OCI-LY3 (cell line): ENCODE measurements around the gene GALR3.

ENCODE experiments used
- H2AFZ ChIP-seq: fragments of 200-600, 300-600 bp; shearing (Covaris generic); 2 replicates; pipeline ENCODE4 v1.6.0; 2014; ENCODE audit warnings: antibody characterized with exemption, low read depth, low read length
- H3K27ac ChIP-seq: fragments of 200-600, 300-600 bp; sonication (generic); 2 replicates; pipeline ENCODE4 v1.5.1; 2014; ENCODE audit warnings: mild to moderate bottlenecking, low read length, moderate library complexity, mixed read lengths
- H3K27me3 ChIP-seq: fragments of 200-600, 300-600 bp; sonication (generic); 2 replicates; pipeline ENCODE4 v1.6.1; 2014; ENCODE audit warnings: low read depth, low read length, mixed read lengths
- H3K36me3 ChIP-seq: fragments of 200-600, 300-600 bp; sonication (generic); replicated peaks from 2 replicates; pipeline ENCODE3; 2014; ENCODE audit warnings: low read depth, low read length, mixed read lengths
- H3K4me1 ChIP-seq: fragments of 300-600, 200-600 bp; sonication (generic); 2 replicates; pipeline ENCODE4 v1.6.1; 2014; ENCODE audit warnings: low read length, mixed read lengths
- H3K4me2 ChIP-seq: fragments of 200-600, 300-600 bp; sonication (generic); 2 replicates; pipeline ENCODE4 v1.6.1; 2014; ENCODE audit warnings: low read length, mixed read lengths
- H3K4me3 ChIP-seq: fragments of 300-600, 200-600 bp; sonication (generic); 2 replicates; pipeline ENCODE4 v1.5.1; 2014; ENCODE audit warnings: antibody characterized with exemption, mild to moderate bottlenecking, low read length, moderate library complexity
- H3K79me2 ChIP-seq: fragments of 300-600, 200-600 bp; shearing (Covaris generic); 2 replicates; pipeline ENCODE4 v1.6.1; 2014; ENCODE audit warnings: mild to moderate bottlenecking, low read length, mixed read lengths
- H3K9ac ChIP-seq: fragments of 300-600, 200-600 bp; shearing (Covaris generic); 2 replicates; pipeline ENCODE4 v1.6.0; 2014; ENCODE audit warnings: mild to moderate bottlenecking, low read length, moderate library complexity
- H3K9me3 ChIP-seq: fragments of 200-600, 300-600 bp; shearing (Covaris generic); 2 replicates; pipeline ENCODE4 v1.6.1; 2014; ENCODE audit warnings: low read length, mixed read lengths; ENCODE audit not compliant: insufficient read depth
- H4K20me1 ChIP-seq: fragments of 200-600, 300-600 bp; sonication (generic); 2 replicates; pipeline ENCODE4 v1.6.1; 2016; ENCODE audit warnings: low read length, mixed read lengths; ENCODE audit not compliant: insufficient read depth
- CTCF ChIP-seq: fragments of 200-600, 300-600 bp; sonication (generic); IDR thresholded peaks from 2 replicates; pipeline ENCODE4 v1.5.1; 2014; ENCODE audit warnings: antibody characterized with exemption, low read length, low read depth
- EZH2phosphoT487 ChIP-seq: fragments of 200-600 bp; shearing (Covaris generic); IDR thresholded peaks from 2 replicates; pipeline ENCODE4 v1.6.1; 2018; ENCODE audit warnings: antibody characterized with exemption, mixed run types, low read depth

Gene GALR3

GRCh38 chr22:37832022-37832857 lies 9.1 kb downstream of the GALR3 start:
- Histone ChIP-seq H3K9me3 (no peaks in the 10 kb centered on the region), H3K4me2 (no peak overlapping the region), H4K20me1 (no peaks in the 10 kb centered on the region), H3K4me1 (no peaks in the 10 kb centered on the region), H3K79me2 (no peaks in the 10 kb centered on the region), H3K36me3 (peaks cover 39% of the 10 kb centered on the region), H3K9ac (no peak overlapping the region), H2AFZ (no peak overlapping the region), H3K4me3 (no peak overlapping the region), H3K27ac (no peak overlapping the region), H3K27me3 (no peaks in the 10 kb centered on the region)
- TF ChIP-seq EZH2phosphoT487 (no peak), CTCF (no peak)

- H2AFZ ChIP-seq, result no peak overlapping the region
- 0 out of 2 replicates have a peak, but pooled peaks cover 3% of the 10 kb centered on the region for H4K20me1 ChIP-seq
- H3K79me2 ChIP-seq, result peaks cover 32% of the 10 kb centered on the region
- H3K27me3 ChIP-seq, result no peaks in the 10 kb centered on the region
- H3K9ac ChIP-seq, result no peak overlapping the region
- peaks cover 8% of the 10 kb centered on the region for H3K4me1 ChIP-seq
- peak overlapping the region; percentile 67; the same call in 1 of the 2 replicates for H3K4me2 ChIP-seq
- no peak overlapping the region for H3K27ac ChIP-seq
- H3K9me3 ChIP-seq, result peaks cover 8% of the 10 kb centered on the region
- H3K4me3 ChIP-seq, result no peak overlapping the region
- TF ChIP-seq CTCF, result no peak
- TF ChIP-seq EZH2phosphoT487, result no peak
- H3K36me3 ChIP-seq, result peaks cover 26% of the 10 kb centered on the region
These were observed 19.0 kb downstream of the GALR3 start for GRCh38 chr22:37842015-37842793.

- H3K27me3 ChIP-seq, result no peaks in the 10 kb centered on the region
- peaks cover 24% of the 10 kb centered on the region for H3K36me3 ChIP-seq
- peak overlapping the region; percentile 67 for H3K4me2 ChIP-seq
- H3K4me3 ChIP-seq, result peak overlapping the region; percentile 78
- H3K79me2 ChIP-seq, result peaks cover 43% of the 10 kb centered on the region
- peak overlapping the region; percentile 72 for H3K9ac ChIP-seq
- H4K20me1 ChIP-seq, result 0 out of 2 replicates have a peak, but pooled peaks cover 3% of the 10 kb centered on the region
- H3K27ac ChIP-seq, result peak overlapping the region; percentile 75
- H3K9me3 ChIP-seq, result peaks cover 8% of the 10 kb centered on the region
- 0 out of 2 replicates have a peak overlapping the region, but pooled peaks have one; percentile 10 for H2AFZ ChIP-seq
- H3K4me1 ChIP-seq, result peaks cover 15% of the 10 kb centered on the region
- no peak for TF ChIP-seq CTCF
- no peak for TF ChIP-seq EZH2phosphoT487
These were observed 20.5 kb downstream of the GALR3 start for GRCh38 chr22:37843741-37844089.

- H3K79me2 ChIP-seq, result peaks cover 52% of the 10 kb centered on the region
- H3K4me2 ChIP-seq, result peak overlapping the region; percentile 66
- peak overlapping the region; percentile 19; the same call in 1 of the 2 replicates for H3K9ac ChIP-seq
- TF ChIP-seq EZH2phosphoT487 (no peak), CTCF (no peak)
- no peaks in the 10 kb centered on the region for H3K27me3 ChIP-seq
- H2AFZ ChIP-seq, result no peak overlapping the region
- peaks cover 8% of the 10 kb centered on the region for H3K9me3 ChIP-seq
- 0 out of 2 replicates have a peak, but pooled peaks cover 6% of the 10 kb centered on the region for H4K20me1 ChIP-seq
- H3K4me3 ChIP-seq, result peak overlapping the region; percentile 78
- peaks cover 16% of the 10 kb centered on the region for H3K4me1 ChIP-seq
- peak overlapping the region; percentile 75 for H3K27ac ChIP-seq
- peaks cover 19% of the 10 kb centered on the region for H3K36me3 ChIP-seq
These were observed 21.7 kb downstream of the GALR3 start for GRCh38 chr22:37844904-37845329.
